Measurements from ENCODE around the gene DDX1. TPM values are rescaled to one million over a fixed set of nuclear protein-coding genes. Genes with fewer than 3 reads are reported as not detected.
"Not testable (repeated sequence)": the region's sequence is repeated elsewhere in the genome, so short reads cannot be mapped to it uniquely, and the experiment has no call there.

DDX1 gene
- total and polyA plus RNA-seq, 4 donors: 73.6 to 82.6 (median 77.8) TPM

DNA sequence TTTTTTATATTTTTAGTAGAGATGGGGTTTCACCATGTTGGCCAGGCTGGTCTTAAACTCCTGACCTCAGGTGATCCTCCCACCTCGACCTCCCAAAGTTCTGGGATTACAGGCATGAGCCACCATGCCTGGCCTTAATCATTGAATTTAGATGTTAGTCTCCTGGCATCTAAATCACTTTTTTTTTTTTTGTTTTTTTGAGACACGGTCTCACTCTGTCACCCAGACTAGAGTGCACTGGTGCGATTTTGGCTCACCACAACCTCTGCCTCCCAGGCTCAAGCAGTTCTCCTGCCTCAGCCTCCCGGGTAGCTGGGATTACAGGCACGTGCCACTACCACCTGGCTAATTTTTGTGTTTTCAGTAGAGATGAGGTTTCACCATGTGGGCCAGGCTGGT lies 29.8 kb downstream of the DDX1 start:
- H3K9me3 ChIP-seq (ENCODE audit: control insufficient read depth, low read length); H3K36me3 ChIP-seq (ENCODE audit: control insufficient read depth in 1 of 2, insufficient read depth in 2 of 2, low read length in 1 of 2): not testable (repeated sequence)
- 82 to 88% methylated on average over 5 of the region's 5 CpGs for WGBS, 2 donors

DNA sequence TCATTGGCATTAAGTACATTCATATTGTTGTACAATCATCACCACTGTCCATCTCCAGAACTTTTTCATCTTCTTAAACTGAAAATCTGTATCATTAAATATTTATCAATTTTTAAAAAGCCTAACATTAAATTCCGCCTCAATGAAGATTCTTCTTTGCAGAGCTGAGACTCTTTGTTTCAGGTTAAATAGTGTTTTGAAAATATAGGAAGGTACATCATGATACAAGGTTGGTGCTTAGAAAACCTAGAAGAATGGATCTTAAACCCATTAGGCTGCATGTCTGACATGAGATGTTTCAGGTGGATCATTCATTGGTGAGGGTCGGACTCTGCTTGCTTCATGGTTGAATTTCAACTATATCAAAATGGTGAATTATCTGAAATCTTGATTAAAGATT lies 30.5 kb downstream of the DDX1 start:
- no peak for ATAC-seq (ENCODE audit: low FRiP score)
- Histone ChIP-seq H3K27me3 (ENCODE audit: control insufficient read depth in 1 of 2, insufficient read depth in 2 of 2, low read length in 1 of 2) (no peaks in the 10 kb centered on the region), H3K4me3 (ENCODE audit: low read length in 2 of 2) (no peak overlapping the region), H3K36me3 (ENCODE audit: control insufficient read depth in 1 of 2, insufficient read depth in 2 of 2, low read length in 1 of 2) (peaks cover 4 to 5% of the 10 kb centered on the region in 2 donors), H3K9me3 (ENCODE audit: control insufficient read depth, low read length) (no peaks in the 10 kb centered on the region), H3K27ac (ENCODE audit: low read depth in 1 of 2, low read length in 2 of 2) (no peak overlapping the region), H3K4me1 (ENCODE audit: control insufficient read depth in 1 of 2, insufficient read depth in 2 of 2, low read length in 2 of 2) (no peaks in the 10 kb centered on the region)
- intact Hi-C loops (cut with DNase I): no loop called here
- no peak for DNase-seq
- WGBS, 2 donors: 94 to 98% methylated on average over 2 of the region's 2 CpGs

More for the DNA sequence above, 29.8 kb downstream of the DDX1 start:
- H3K27me3 ChIP-seq (ENCODE audit: control insufficient read depth in 1 of 2, insufficient read depth in 2 of 2, low read length in 1 of 2); H3K4me3 ChIP-seq (ENCODE audit: low read length in 2 of 2); H3K4me1 ChIP-seq (ENCODE audit: control insufficient read depth in 1 of 2, insufficient read depth in 2 of 2, low read length in 2 of 2); intact Hi-C loops (cut with DNase I); H3K27ac ChIP-seq (ENCODE audit: low read depth in 1 of 2, low read length in 2 of 2); ATAC-seq (ENCODE audit: low FRiP score); DNase-seq: not testable (repeated sequence)

DNA sequence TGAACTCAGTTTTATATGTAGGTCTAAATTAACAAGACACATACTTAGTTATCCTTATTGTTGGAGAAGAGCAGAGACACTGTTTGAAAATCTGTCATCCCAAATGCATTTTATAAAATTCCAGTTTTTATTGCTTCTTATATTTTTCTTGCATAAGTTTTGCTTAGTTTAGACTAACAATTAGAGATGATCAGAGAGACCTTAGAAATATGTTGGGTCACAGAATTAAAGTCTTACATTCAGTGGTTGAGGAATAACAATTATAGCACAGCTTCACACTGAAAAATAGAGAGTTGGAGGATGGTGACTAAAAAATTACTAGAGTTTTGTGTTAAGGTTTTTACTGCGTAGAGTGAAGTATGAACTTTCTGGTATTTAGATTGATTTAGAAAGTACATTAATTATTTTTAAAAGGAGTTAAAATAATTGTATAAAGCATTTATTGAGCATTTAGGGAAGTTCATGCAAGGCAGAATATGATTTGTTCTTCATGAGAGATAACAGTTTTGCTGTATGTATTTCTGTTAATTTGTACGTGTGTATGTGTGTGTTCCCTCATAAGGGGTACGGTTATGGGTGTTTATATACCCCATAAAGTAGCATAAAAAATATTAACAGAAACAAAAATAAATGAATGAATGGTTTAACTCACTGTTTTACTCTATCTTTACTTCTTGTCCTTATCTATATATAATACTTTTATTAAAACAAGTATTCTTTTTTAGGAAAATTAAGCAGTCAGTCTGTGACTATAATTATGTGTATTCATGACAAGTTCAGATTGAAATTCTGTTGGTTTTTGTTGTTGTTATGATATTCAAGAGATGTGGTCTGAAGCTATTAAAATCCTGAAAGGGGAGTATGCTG lies 31.2 kb downstream of the DDX1 start:
- peaks cover 5 to 6% of the 10 kb centered on the region in 2 donors for H3K36me3 ChIP-seq (ENCODE audit: control insufficient read depth in 1 of 2, insufficient read depth in 2 of 2, low read length in 1 of 2)
- WGBS, 2 donors: 92 to 93% methylated on average over 3 of the region's 3 CpGs
- no peaks in the 10 kb centered on the region for H3K4me1 ChIP-seq (ENCODE audit: control insufficient read depth in 1 of 2, insufficient read depth in 2 of 2, low read length in 2 of 2)
- no peaks in the 10 kb centered on the region for H3K27me3 ChIP-seq (ENCODE audit: control insufficient read depth in 1 of 2, insufficient read depth in 2 of 2, low read length in 1 of 2)
- no peak overlapping the region for H3K27ac ChIP-seq (ENCODE audit: low read depth in 1 of 2, low read length in 2 of 2)
- intact Hi-C loops (cut with DNase I): no loop called here
- ATAC-seq (ENCODE audit: low FRiP score): no peak
- no peak overlapping the region for H3K4me3 ChIP-seq (ENCODE audit: low read length in 2 of 2)
- no peaks in the 10 kb centered on the region for H3K9me3 ChIP-seq (ENCODE audit: control insufficient read depth, low read length)
- DNase-seq: no peak

DNA sequence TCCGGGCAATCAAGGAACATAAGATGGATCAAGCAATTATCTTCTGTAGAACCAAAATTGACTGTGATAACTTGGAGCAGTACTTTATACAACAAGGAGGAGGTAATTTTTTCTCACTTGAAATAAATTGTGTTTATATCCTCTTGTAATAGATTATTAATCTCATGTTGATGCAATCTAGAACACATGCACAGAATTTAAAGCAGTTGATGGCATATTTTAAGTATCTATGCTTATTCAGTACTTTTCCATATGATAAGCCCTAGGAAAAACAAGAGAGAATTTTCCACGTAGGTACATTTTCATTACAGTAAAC lies 31.8 kb downstream of the DDX1 start:
- H3K9me3 ChIP-seq (ENCODE audit: control insufficient read depth, low read length): no peaks in the 10 kb centered on the region
- peaks cover 4 to 5% of the 10 kb centered on the region in 2 donors for H3K36me3 ChIP-seq (ENCODE audit: control insufficient read depth in 1 of 2, insufficient read depth in 2 of 2, low read length in 1 of 2)
- no peaks in the 10 kb centered on the region for H3K4me1 ChIP-seq (ENCODE audit: control insufficient read depth in 1 of 2, insufficient read depth in 2 of 2, low read length in 2 of 2)
- no peak overlapping the region for H3K4me3 ChIP-seq (ENCODE audit: low read length in 2 of 2)
- 86 to 89% methylated on average over 2 of the region's 2 CpGs for WGBS, 2 donors
- intact Hi-C loops (cut with DNase I): no loop called here
- ATAC-seq (ENCODE audit: low FRiP score): no peak
- H3K27ac ChIP-seq (ENCODE audit: low read depth in 1 of 2, low read length in 2 of 2): no peak overlapping the region
- no peak for DNase-seq
- no peaks in the 10 kb centered on the region for H3K27me3 ChIP-seq (ENCODE audit: control insufficient read depth in 1 of 2, insufficient read depth in 2 of 2, low read length in 1 of 2)

DNA sequence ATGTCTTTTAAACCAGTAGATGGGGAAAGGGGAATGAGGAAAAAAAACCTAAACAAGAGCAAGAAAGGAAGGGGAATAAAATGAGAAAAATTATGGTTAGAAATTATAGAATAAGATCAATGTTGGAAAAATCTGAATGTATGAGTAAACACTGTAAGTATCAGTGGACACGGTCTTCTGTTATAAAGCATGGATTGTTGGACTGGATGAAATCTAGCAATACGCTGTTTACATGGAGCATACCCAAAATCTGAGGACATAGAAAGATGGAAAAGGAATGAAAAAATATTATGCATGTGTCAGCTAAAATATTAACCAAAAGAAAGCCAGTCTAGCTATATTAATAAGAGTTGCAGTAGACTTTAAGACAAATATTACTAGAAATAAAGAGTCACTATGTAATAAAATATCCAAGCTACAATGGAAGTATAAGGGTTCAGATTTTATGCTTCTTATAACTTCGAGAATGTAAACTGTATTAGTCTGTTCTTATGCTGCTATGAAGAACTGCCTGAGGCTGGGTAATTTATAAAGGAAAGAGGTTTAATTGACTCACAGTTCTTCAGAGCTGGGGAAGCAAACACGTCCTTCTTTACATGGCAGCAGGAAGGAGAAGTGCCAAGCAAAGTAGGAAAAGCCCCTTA lies 32.4 kb downstream of the DDX1 start:
- no peak overlapping the region for H3K4me3 ChIP-seq (ENCODE audit: low read length in 2 of 2)
- 69 to 93% methylated on average over 4 of the region's 4 CpGs for WGBS, 2 donors
- H3K9me3 ChIP-seq (ENCODE audit: control insufficient read depth, low read length): no peaks in the 10 kb centered on the region
- H3K36me3 ChIP-seq (ENCODE audit: control insufficient read depth in 1 of 2, insufficient read depth in 2 of 2, low read length in 1 of 2): peaks cover 2 to 5% of the 10 kb centered on the region in 2 donors
- H3K4me1 ChIP-seq (ENCODE audit: control insufficient read depth in 1 of 2, insufficient read depth in 2 of 2, low read length in 2 of 2): no peaks in the 10 kb centered on the region
- no peaks in the 10 kb centered on the region for H3K27me3 ChIP-seq (ENCODE audit: control insufficient read depth in 1 of 2, insufficient read depth in 2 of 2, low read length in 1 of 2)
- DNase-seq (no peak), ATAC-seq (ENCODE audit: low FRiP score) (no peak)
- no peak overlapping the region for H3K27ac ChIP-seq (ENCODE audit: low read depth in 1 of 2, low read length in 2 of 2)
- intact Hi-C loops (cut with DNase I): no loop called here

DNA sequence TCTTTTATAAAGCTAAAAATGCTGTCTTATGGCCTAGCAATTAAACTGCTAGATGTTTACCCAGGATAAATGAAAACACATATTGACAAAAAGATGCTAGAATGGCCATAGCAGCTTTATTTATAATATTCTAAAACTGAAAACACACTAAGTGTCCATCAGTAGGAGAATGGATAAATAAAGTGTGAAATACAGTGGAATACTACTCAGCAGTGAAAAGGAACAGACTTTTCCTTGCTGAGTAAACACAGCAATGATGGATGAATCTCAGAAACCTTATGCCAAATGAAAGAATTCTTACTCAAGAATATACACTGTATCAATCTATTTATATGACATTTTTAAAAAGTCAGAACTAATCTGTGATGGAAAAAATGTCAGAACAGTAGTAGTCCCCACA lies 33.2 kb downstream of the DDX1 start:
- H3K4me1 ChIP-seq (ENCODE audit: control insufficient read depth in 1 of 2, insufficient read depth in 2 of 2, low read length in 2 of 2): no peaks in the 10 kb centered on the region
- no peak overlapping the region for H3K27ac ChIP-seq (ENCODE audit: low read depth in 1 of 2, low read length in 2 of 2)
- intact Hi-C loops (cut with DNase I): no loop called here
- no peak overlapping the region for H3K4me3 ChIP-seq (ENCODE audit: low read length in 2 of 2)
- no peaks in the 10 kb centered on the region for H3K27me3 ChIP-seq (ENCODE audit: control insufficient read depth in 1 of 2, insufficient read depth in 2 of 2, low read length in 1 of 2)
- H3K36me3 ChIP-seq (ENCODE audit: control insufficient read depth in 1 of 2, insufficient read depth in 2 of 2, low read length in 1 of 2): peaks cover 2 to 5% of the 10 kb centered on the region in 2 donors
- no peaks in the 10 kb centered on the region for H3K9me3 ChIP-seq (ENCODE audit: control insufficient read depth, low read length)
- DNase-seq (no peak), ATAC-seq (ENCODE audit: low FRiP score) (no peak)

DNA sequence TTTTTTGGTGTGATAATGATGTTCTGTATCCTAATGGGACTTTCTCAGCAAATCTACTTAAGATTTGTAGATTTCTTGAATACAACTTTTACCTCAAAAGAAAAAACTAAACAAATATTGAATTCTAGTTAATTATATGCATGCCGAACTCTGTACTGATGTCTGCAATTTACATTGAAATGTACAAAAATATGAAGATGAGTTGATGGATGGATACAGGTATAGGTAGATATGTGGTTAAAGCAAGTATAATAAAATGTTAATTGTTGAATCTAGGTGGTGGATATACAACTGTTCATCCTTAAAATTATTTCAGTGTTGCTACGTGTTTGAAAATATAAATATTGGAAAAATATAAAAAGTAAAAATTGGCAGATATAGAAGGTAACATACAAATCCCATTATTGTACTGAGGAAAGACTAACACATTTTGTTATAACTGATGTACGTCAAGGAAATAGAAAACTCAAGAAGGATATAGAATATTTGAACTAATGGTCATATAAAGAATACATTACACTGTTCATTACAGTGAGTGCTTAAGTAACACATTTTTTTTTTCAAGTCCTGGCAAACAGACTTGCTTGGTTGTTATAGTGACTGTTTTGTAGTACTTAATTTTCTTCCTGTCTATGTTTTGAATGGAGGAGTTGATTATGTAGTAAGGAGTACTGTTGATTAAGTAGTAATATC lies 33.8 kb downstream of the DDX1 start:
- DNase-seq (no peak), ATAC-seq (ENCODE audit: low FRiP score) (no peak)
- intact Hi-C loops (cut with DNase I): no loop called here
- Histone ChIP-seq H3K27me3 (ENCODE audit: control insufficient read depth in 1 of 2, insufficient read depth in 2 of 2, low read length in 1 of 2) (no peaks in the 10 kb centered on the region), H3K4me1 (ENCODE audit: control insufficient read depth in 1 of 2, insufficient read depth in 2 of 2, low read length in 2 of 2) (no peaks in the 10 kb centered on the region), H3K4me3 (ENCODE audit: low read length in 2 of 2) (no peak overlapping the region), H3K9me3 (ENCODE audit: control insufficient read depth, low read length) (no peaks in the 10 kb centered on the region), H3K36me3 (ENCODE audit: control insufficient read depth in 1 of 2, insufficient read depth in 2 of 2, low read length in 1 of 2) (peaks cover 2 to 5% of the 10 kb centered on the region in 2 donors), H3K27ac (ENCODE audit: low read depth in 1 of 2, low read length in 2 of 2) (no peak overlapping the region)
- 89 to 93% methylated on average over 3 of the region's 3 CpGs for WGBS, 2 donors

DNA sequence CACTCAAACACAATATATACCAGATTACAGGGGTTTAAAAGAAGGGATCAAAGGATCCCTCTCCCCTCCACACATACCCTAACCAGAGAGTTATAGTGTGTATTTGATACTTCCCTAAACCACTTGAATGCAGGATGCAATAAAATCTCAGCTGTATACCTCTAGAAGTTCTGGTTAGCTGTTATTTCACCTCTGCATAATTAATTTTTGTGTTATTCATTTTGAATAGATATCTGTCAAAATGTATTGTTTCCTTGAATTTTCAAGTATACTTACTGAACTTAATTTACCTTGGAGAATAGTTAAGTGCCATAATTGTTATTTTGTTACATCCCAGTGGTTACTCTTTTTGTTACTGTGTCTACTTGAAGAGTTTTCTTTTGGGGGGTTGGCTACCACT lies 34.5 kb downstream of the DDX1 start:
- Histone ChIP-seq H3K9me3 (ENCODE audit: control insufficient read depth, low read length) (no peaks in the 10 kb centered on the region), H3K27ac (ENCODE audit: low read depth in 1 of 2, low read length in 2 of 2) (no peak overlapping the region), H3K4me3 (ENCODE audit: low read length in 2 of 2) (no peak overlapping the region), H3K36me3 (ENCODE audit: control insufficient read depth in 1 of 2, insufficient read depth in 2 of 2, low read length in 1 of 2) (peaks cover 2 to 5% of the 10 kb centered on the region in 2 donors), H3K4me1 (ENCODE audit: control insufficient read depth in 1 of 2, insufficient read depth in 2 of 2, low read length in 2 of 2) (no peaks in the 10 kb centered on the region), H3K27me3 (ENCODE audit: control insufficient read depth in 1 of 2, insufficient read depth in 2 of 2, low read length in 1 of 2) (no peaks in the 10 kb centered on the region)
- intact Hi-C loops (cut with DNase I): no loop called here
- ATAC-seq (ENCODE audit: low FRiP score): no peak
- no peak for DNase-seq

DNA sequence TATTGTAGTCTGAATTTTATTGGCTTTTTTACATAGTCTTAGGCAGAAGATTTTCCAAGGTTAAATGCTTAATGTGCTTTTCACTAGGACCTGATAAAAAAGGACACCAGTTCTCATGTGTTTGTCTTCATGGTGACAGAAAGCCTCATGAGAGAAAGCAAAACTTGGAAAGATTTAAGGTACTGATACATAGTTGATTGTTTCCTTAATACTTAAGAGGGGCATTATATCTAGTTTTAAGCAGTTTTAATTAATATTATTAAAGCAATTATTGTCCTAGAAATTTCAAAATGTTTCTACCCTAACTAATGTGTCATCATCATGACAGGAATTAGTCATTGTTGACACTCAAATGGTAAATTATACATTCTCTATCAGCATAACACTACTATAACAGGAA lies 35.3 kb downstream of the DDX1 start:
- intact Hi-C loops (cut with DNase I): no loop called here
- Histone ChIP-seq H3K9me3 (ENCODE audit: control insufficient read depth, low read length) (no peaks in the 10 kb centered on the region), H3K4me1 (ENCODE audit: control insufficient read depth in 1 of 2, insufficient read depth in 2 of 2, low read length in 2 of 2) (no peaks in the 10 kb centered on the region), H3K36me3 (ENCODE audit: control insufficient read depth in 1 of 2, insufficient read depth in 2 of 2, low read length in 1 of 2) (peaks cover 2 to 5% of the 10 kb centered on the region in 2 donors), H3K4me3 (ENCODE audit: low read length in 2 of 2) (no peak overlapping the region), H3K27ac (ENCODE audit: low read depth in 1 of 2, low read length in 2 of 2) (no peak overlapping the region), H3K27me3 (ENCODE audit: control insufficient read depth in 1 of 2, insufficient read depth in 2 of 2, low read length in 1 of 2) (no peaks in the 10 kb centered on the region)
- ATAC-seq (ENCODE audit: low FRiP score) (no peak), DNase-seq (no peak)

All from aorta (tissue), 5 donors.